Prostate gland (tissue), 2 donors: ENCODE measurements around the gene OAT. TPM values are rescaled to one million over a fixed set of nuclear protein-coding genes. Genes with fewer than 3 reads are reported as not detected.
A peak's percentile ranks its signal among the peaks of the same experiment; 100 is the strongest.

Source experiments
- DNase-seq: peaks from one replicate; pipeline ENCODE4 v3.0.0-alpha.2; 2019; ENCODE audit warnings: low spot score
- H3K27ac ChIP-seq, 2 donors: fragments of 200-600 bp; sonication (generic); 2 replicates each; pipeline ENCODE4 v1.5.1; 2017 to 2019
- H3K27me3 ChIP-seq: fragments of 200-600 bp; sonication (generic); replicated peaks from 2 replicates; pipeline ENCODE4 v1.5.1; 2019; ENCODE audit not compliant: insufficient read depth
- H3K36me3 ChIP-seq, 2 donors: fragments of 200-600 bp; sonication (generic); 1 replicate in 1 of 2; 2 replicates in 1 of 2; pipeline versions ENCODE4 v1.5.1 to v1.8.1; 2017 to 2019
- H3K4me1 ChIP-seq: fragments of 200-600 bp; sonication (generic); replicated peaks from 2 replicates; pipeline ENCODE4 v1.5.1; 2019
- H3K4me3 ChIP-seq, 2 donors: fragments of 200-600 bp; sonication (generic); 2 replicates each; pipeline ENCODE4 v1.5.1; 2017 to 2019
- H3K9me3 ChIP-seq: fragments of 200-600 bp; sonication (generic); 2 replicates; pipeline ENCODE4 v1.5.1; 2017
- CTCF ChIP-seq, 4 experiments: fragments of 200-600 bp in 2 of 4; fragments of 450-650 bp in 2 of 4; sonication (generic) in 2 of 4; IDR thresholded peaks; 1 replicate in 3 of 4; 2 replicates in 1 of 4; pipeline ENCODE4 v1.5.1; 2016 to 2019; ENCODE audit warnings: antibody characterized with exemption in 4 of 4, mild to moderate bottlenecking in 2 of 4, moderate library complexity in 2 of 4
- POLR2A ChIP-seq: fragments of 450-650 bp; IDR thresholded peaks from one replicate; pipeline ENCODE4 v1.6.1; 2016; ENCODE audit warnings: antibody characterized with exemption, mild to moderate bottlenecking
- POLR2AphosphoS5 ChIP-seq: sonication (generic); formaldehyde crosslinking; IDR thresholded peaks from one replicate; pipeline ENCODE4 v1.6.1; 2017; ENCODE audit warnings: antibody characterized with exemption
- WGBS: methylation state at CpG from one replicate; pipeline ENCODE4 v1.1.5; 2018; 5-methylcytosine and 5-hydroxymethylcytosine counted together
- intact Hi-C: fragments of 100-400 bp; cut with DNase I; formaldehyde crosslinking; loops from one replicate; pipeline ENCODE4 v1.14.2; 2022
- total RNA-seq, 2 donors: library from RNA; depleted of rRNA; stranded (reverse); fragments of >200 nt; gene quantifications; one replicate each; pipeline ENCODE4 v1.1.0, GENCODE V29; 2016

The OAT gene
- total RNA-seq, 2 donors from 2014 or later = 86.3 to 139 TPM

- no peaks in the 10 kb centered on the region for H3K9me3 ChIP-seq
- intact Hi-C loops = no loop called here
- no peak overlapping the region for H3K4me3 ChIP-seq
- no peaks in the 10 kb centered on the region for H3K4me1 ChIP-seq
- WGBS = 95% methylated on average over 11 of the region's 11 CpGs
- TF ChIP-seq CTCF (IDR thresholded peaks at IDR 0.05) (no peak), POLR2AphosphoS5 (no peak), POLR2A (no peak)
- DNase-seq = no peak
- no peak overlapping the region for H3K27ac ChIP-seq
- H3K36me3 ChIP-seq = no peaks in the 10 kb centered on the region
- no peaks in the 10 kb centered on the region for H3K27me3 ChIP-seq
These were observed 25.9 kb downstream of the OAT start for GRCh38 chr10:124392626-124393342.

GRCh38 chr10:124390471-124391187, 28.1 kb downstream of the OAT start:
- intact Hi-C loops = no loop called here
- Histone ChIP-seq H3K4me1 (no peaks in the 10 kb centered on the region), H3K27me3 (no peaks in the 10 kb centered on the region), H3K9me3 (no peaks in the 10 kb centered on the region), H3K36me3 (no peaks in the 10 kb centered on the region), H3K4me3 (no peak overlapping the region), H3K27ac (no peak overlapping the region)
- 92% methylated on average over 3 of the region's 3 CpGs for WGBS
- TF ChIP-seq CTCF (IDR thresholded peaks at IDR 0.05) (no peak), POLR2AphosphoS5 (no peak), POLR2A (no peak)
- DNase-seq = no peak

GRCh38 chr10:124389613-124390361, 28.9 kb downstream of the OAT start:
- Histone ChIP-seq H3K36me3 (no peaks in the 10 kb centered on the region), H3K4me3 (peak overlapping the region; percentile 36 to 37), H3K27ac (no peak overlapping the region), H3K27me3 (no peaks in the 10 kb centered on the region), H3K9me3 (no peaks in the 10 kb centered on the region), H3K4me1 (no peaks in the 10 kb centered on the region)
- no peak for DNase-seq
- TF ChIP-seq CTCF (IDR thresholded peaks at IDR 0.05) (no peak), POLR2A (no peak), POLR2AphosphoS5 (no peak)
- intact Hi-C loops = loop anchor here (1.0 to 10.0 kb wide), 3 partner anchors 295 to 807 kb away; partner anchors contain the start of gene CHST15
- 71% methylated on average over 26 of the region's 26 CpGs for WGBS

- no peaks in the 10 kb centered on the region for H3K4me1 ChIP-seq
- intact Hi-C loops = loop anchor here (1.0 to 10.0 kb wide), 3 partner anchors 294 to 807 kb away; partner anchors contain the start of gene CHST15
- peak; percentile 84 for DNase-seq
- H3K27me3 ChIP-seq = no peaks in the 10 kb centered on the region
- 6% methylated on average over 64 of the region's 74 CpGs for WGBS
- peak; percentile 36 for TF ChIP-seq POLR2AphosphoS5
- TF ChIP-seq CTCF (IDR thresholded peaks at IDR 0.05) = peak; percentile 96 to 99 (median 98)
- peak; percentile 7 for TF ChIP-seq POLR2A
- peak overlapping the region; percentile 36 to 37 for H3K4me3 ChIP-seq
- no peaks in the 10 kb centered on the region for H3K9me3 ChIP-seq
- no peak overlapping the region for H3K27ac ChIP-seq
- H3K36me3 ChIP-seq = no peaks in the 10 kb centered on the region
These were observed 29.7 kb downstream of the OAT start for GRCh38 chr10:124388823-124389612.
